ENCODE data around the gene XRN2.
"Not testable (repeated sequence)": the region's sequence is repeated elsewhere in the genome, so short reads cannot be mapped to it uniquely, and the experiment has no call there.

Gene XRN2

GRCh38 chr20:21411725-21412124 is 108.6 kb downstream of the XRN2 start:
- H3K27ac ChIP-seq: no peak overlapping the region
- no peaks in the 10 kb centered on the region for H3K36me3 ChIP-seq (ENCODE audit: control insufficient read depth, insufficient read depth, low read length)
- no peak overlapping the region for H3K4me3 ChIP-seq (ENCODE audit: low read depth, low read length)
- no peak overlapping the region for H3K4me2 ChIP-seq (ENCODE audit: low read length)
- H3K9ac ChIP-seq: no peak overlapping the region
- no peaks in the 10 kb centered on the region for H3K9me3 ChIP-seq (ENCODE audit: control insufficient read depth, low read length)
- no peak for TF ChIP-seq CTCF (IDR thresholded peaks at IDR 0.05)
- H2AFZ ChIP-seq: no peak overlapping the region
- no peaks in the 10 kb centered on the region for H3K27me3 ChIP-seq (ENCODE audit: control insufficient read depth, insufficient read depth, low read length)
- H3K79me2 ChIP-seq: no peaks in the 10 kb centered on the region
- no peaks in the 10 kb centered on the region for H3K4me1 ChIP-seq

GRCh38 chr20:21413996-21414395 is 110.9 kb downstream of the XRN2 start:
- not testable (repeated sequence) for H3K9me3 ChIP-seq (ENCODE audit: control insufficient read depth, low read length); H3K36me3 ChIP-seq (ENCODE audit: control insufficient read depth, insufficient read depth, low read length); H3K9ac ChIP-seq; H2AFZ ChIP-seq; H3K4me2 ChIP-seq (ENCODE audit: low read length); H3K79me2 ChIP-seq; H3K4me1 ChIP-seq; H3K4me3 ChIP-seq (ENCODE audit: low read depth, low read length); H3K27me3 ChIP-seq (ENCODE audit: control insufficient read depth, insufficient read depth, low read length); H3K27ac ChIP-seq

GRCh38 chr20:21419147-21419546 is 116.0 kb downstream of the XRN2 start:
- not testable (repeated sequence) for H3K4me2 ChIP-seq (ENCODE audit: low read length); H3K79me2 ChIP-seq; H3K9ac ChIP-seq; H2AFZ ChIP-seq; H3K4me3 ChIP-seq (ENCODE audit: low read depth, low read length); H3K36me3 ChIP-seq (ENCODE audit: control insufficient read depth, insufficient read depth, low read length); H3K27me3 ChIP-seq (ENCODE audit: control insufficient read depth, insufficient read depth, low read length); H3K27ac ChIP-seq; H3K9me3 ChIP-seq (ENCODE audit: control insufficient read depth, low read length); H3K4me1 ChIP-seq

- no peak overlapping the region for H3K27ac ChIP-seq
- H3K4me1 ChIP-seq: no peaks in the 10 kb centered on the region
- no peak overlapping the region for H3K9ac ChIP-seq
- no peak overlapping the region for H2AFZ ChIP-seq
- no peak overlapping the region for H3K4me3 ChIP-seq (ENCODE audit: low read depth, low read length)
- no peaks in the 10 kb centered on the region for H3K27me3 ChIP-seq (ENCODE audit: control insufficient read depth, insufficient read depth, low read length)
- H3K9me3 ChIP-seq (ENCODE audit: control insufficient read depth, low read length): no peaks in the 10 kb centered on the region
- H3K79me2 ChIP-seq: no peaks in the 10 kb centered on the region
- TF ChIP-seq CTCF (IDR thresholded peaks at IDR 0.05): no peak
- no peak overlapping the region for H3K4me2 ChIP-seq (ENCODE audit: low read length)
- no peaks in the 10 kb centered on the region for H3K36me3 ChIP-seq (ENCODE audit: control insufficient read depth, insufficient read depth, low read length)
Measured at GRCh38 chr20:21421601-21422236, 118.6 kb downstream of the XRN2 start.

- not testable (repeated sequence) for H3K4me1 ChIP-seq; H3K4me3 ChIP-seq (ENCODE audit: low read depth, low read length); H3K27me3 ChIP-seq (ENCODE audit: control insufficient read depth, insufficient read depth, low read length); H3K27ac ChIP-seq; H3K9ac ChIP-seq; H3K79me2 ChIP-seq; H3K9me3 ChIP-seq (ENCODE audit: control insufficient read depth, low read length); H3K36me3 ChIP-seq (ENCODE audit: control insufficient read depth, insufficient read depth, low read length); H2AFZ ChIP-seq; H3K4me2 ChIP-seq (ENCODE audit: low read length)
Measured at GRCh38 chr20:21423712-21424111, 120.6 kb downstream of the XRN2 start.

GRCh38 chr20:21424846-21425245 is 121.7 kb downstream of the XRN2 start:
- Histone ChIP-seq H3K4me1 (no peaks in the 10 kb centered on the region), H2AFZ (no peak overlapping the region), H3K36me3 (ENCODE audit: control insufficient read depth, insufficient read depth, low read length) (no peaks in the 10 kb centered on the region), H3K27ac (no peak overlapping the region), H3K4me2 (ENCODE audit: low read length) (no peak overlapping the region), H3K9me3 (ENCODE audit: control insufficient read depth, low read length) (no peaks in the 10 kb centered on the region), H3K4me3 (ENCODE audit: low read depth, low read length) (no peak overlapping the region), H3K79me2 (no peaks in the 10 kb centered on the region), H3K27me3 (ENCODE audit: control insufficient read depth, insufficient read depth, low read length) (no peaks in the 10 kb centered on the region), H3K9ac (no peak overlapping the region)
- no peak for TF ChIP-seq CTCF (IDR thresholded peaks at IDR 0.05)
